M059J (cell line): ENCODE data around the gene OR2V2. TPM values are rescaled to one million over a fixed set of nuclear protein-coding genes. Genes with fewer than 3 reads are reported as not detected.

Source experiments
- DNase-seq: peaks from one replicate; pipeline ENCODE4 v3.0.0-alpha.2; 2012; ENCODE audit warnings: low read depth
- total RNA-seq: library from RNA; depleted of rRNA; stranded (reverse); fragments of >200 nt; shearing (Covaris generic); gene quantifications from 2 replicates; pipeline ENCODE4 v1.2.3, GENCODE V29; 2014; rRNA removed

Gene OR2V2
- total RNA-seq, 1 experiment from 2014 or later = not detected

- DNase-seq = peak; percentile 92
Measured at GRCh38 chr5:181207214-181207959, 60.0 kb downstream of the OR2V2 start.

- no peak for DNase-seq
Measured at GRCh38 chr5:181207960-181208253, 60.5 kb downstream of the OR2V2 start.

Other genes with a start within 250 kb of the OR2V2 start
- not detected in 2 replicates for gene BTNL8, start 248.4 kb upstream of the OR2V2 start, total RNA-seq
- gene BTNL3, start 158.7 kb upstream of the OR2V2 start, total RNA-seq = not detected in 2 replicates
- not detected in 2 replicates for gene BTNL9, start 107.3 kb upstream of the OR2V2 start, total RNA-seq
- gene OR2V1, start 16.4 kb upstream of the OR2V2 start, total RNA-seq = not detected in 2 replicates
- gene TRIM7, start 57.6 kb downstream of the OR2V2 start, total RNA-seq = 1.6 and 3.2 TPM in 2 replicates
- gene TRIM41, start 75.7 kb downstream of the OR2V2 start, total RNA-seq = 6.5 and 9.0 TPM in 2 replicates
- gene RACK1, start 96.3 kb downstream of the OR2V2 start, total RNA-seq = 1,818 and 1,864 TPM in 2 replicates
- 2.2 and 5.7 TPM in 2 replicates for gene TRIM52, start 113.6 kb downstream of the OR2V2 start, total RNA-seq
- gene OR4F3, start 219.7 kb downstream of the OR2V2 start, total RNA-seq = not detected in 2 replicates